Ishikawa (cell line): ENCODE data around the gene KAT7.

Experiments used
- CEBPB ChIP-seq: IDR thresholded peaks from 2 replicates; pipeline ENCODE4 v1.6.1; 2012
- CREB1 ChIP-seq: IDR thresholded peaks from 2 replicates; pipeline ENCODE4 v1.6.1; 2012; ENCODE audit warnings: low read depth
- EGR1 ChIP-seq: IDR thresholded peaks from 2 replicates; pipeline ENCODE4 v1.6.1; 2012
- EP300 ChIP-seq: IDR thresholded peaks from 2 replicates; pipeline ENCODE4 v1.6.1; 2012; ENCODE audit warnings: borderline replicate concordance
- FOXM1 ChIP-seq: IDR thresholded peaks from 2 replicates; pipeline ENCODE4 v1.6.1; 2012; ENCODE audit warnings: low read depth, borderline replicate concordance
- NFIC ChIP-seq: IDR thresholded peaks from 2 replicates; pipeline ENCODE4 v1.6.1; 2012
- RAD21 ChIP-seq: IDR thresholded peaks from 2 replicates; pipeline ENCODE4 v1.6.1; 2012; ENCODE audit warnings: low read depth
- TAF1 ChIP-seq: IDR thresholded peaks from 2 replicates; pipeline ENCODE4 v1.6.1; 2012; ENCODE audit warnings: low read depth, mild to moderate bottlenecking
- TCF12 ChIP-seq: IDR thresholded peaks from 2 replicates; pipeline ENCODE4 v1.6.1; 2012; ENCODE audit warnings: low read depth
- TEAD4 ChIP-seq: IDR thresholded peaks from 2 replicates; pipeline ENCODE4 v1.6.1; 2012
- YY1 ChIP-seq: IDR thresholded peaks from 2 replicates; pipeline ENCODE4 v1.6.1; 2012; ENCODE audit warnings: low read depth
- ZBTB7A ChIP-seq: IDR thresholded peaks from 2 replicates; pipeline ENCODE4 v1.6.1; 2012; ENCODE audit warnings: low read depth
- TF ChIP-seq, protein P1 (sequence below): IDR thresholded peaks from 2 replicates; pipeline ENCODE4 v1.6.1; 2012
- TF ChIP-seq, protein P2 (sequence below): IDR thresholded peaks from 2 replicates; pipeline ENCODE4 v1.6.1; 2012; ENCODE audit warnings: low read depth, mild to moderate bottlenecking
- TF ChIP-seq, protein P3 (sequence below): IDR thresholded peaks from 2 replicates; pipeline ENCODE4 v1.6.1; 2012

Gene KAT7

DNA sequence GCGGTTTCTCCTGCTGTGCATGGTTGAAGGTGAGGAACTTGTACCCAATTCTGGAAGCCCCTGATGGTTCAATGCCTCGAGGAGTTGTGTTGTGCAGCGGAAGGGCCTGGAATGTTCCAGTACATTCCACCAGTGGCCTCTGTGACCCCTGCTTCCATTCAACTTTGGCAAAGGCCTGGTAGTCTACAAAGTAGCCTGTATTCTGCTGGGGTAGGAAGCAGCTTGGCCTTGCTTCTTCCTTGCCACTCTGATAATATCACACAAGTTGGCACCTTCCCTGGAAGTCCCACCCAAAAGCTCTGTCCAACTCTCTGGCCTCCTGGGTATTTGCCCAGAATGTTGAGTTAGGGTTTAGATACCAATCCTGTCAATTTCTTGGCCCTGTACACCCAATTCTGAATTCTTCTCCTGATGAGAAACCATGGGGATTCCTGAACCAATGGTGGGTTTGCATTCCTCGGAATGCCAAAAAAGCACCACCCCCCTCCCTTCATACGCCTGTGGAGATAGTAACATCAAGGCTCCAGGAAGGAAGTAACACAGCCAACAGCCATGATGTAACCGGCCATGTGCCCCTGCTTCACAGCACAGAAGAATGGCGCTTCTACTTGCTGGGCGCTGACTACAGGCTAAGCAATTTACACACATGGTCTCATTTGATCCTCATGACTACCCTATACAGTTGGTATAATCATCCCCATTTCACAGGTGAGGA is 12.8 kb upstream of the KAT7 start:
- TF ChIP-seq FOXM1 = no peak
- TF ChIP-seq, protein P1, sequence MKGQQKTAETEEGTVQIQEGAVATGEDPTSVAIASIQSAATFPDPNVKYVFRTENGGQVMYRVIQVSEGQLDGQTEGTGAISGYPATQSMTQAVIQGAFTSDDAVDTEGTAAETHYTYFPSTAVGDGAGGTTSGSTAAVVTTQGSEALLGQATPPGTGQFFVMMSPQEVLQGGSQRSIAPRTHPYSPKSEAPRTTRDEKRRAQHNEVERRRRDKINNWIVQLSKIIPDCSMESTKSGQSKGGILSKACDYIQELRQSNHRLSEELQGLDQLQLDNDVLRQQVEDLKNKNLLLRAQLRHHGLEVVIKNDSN = no peak
- TF ChIP-seq, protein P2, sequence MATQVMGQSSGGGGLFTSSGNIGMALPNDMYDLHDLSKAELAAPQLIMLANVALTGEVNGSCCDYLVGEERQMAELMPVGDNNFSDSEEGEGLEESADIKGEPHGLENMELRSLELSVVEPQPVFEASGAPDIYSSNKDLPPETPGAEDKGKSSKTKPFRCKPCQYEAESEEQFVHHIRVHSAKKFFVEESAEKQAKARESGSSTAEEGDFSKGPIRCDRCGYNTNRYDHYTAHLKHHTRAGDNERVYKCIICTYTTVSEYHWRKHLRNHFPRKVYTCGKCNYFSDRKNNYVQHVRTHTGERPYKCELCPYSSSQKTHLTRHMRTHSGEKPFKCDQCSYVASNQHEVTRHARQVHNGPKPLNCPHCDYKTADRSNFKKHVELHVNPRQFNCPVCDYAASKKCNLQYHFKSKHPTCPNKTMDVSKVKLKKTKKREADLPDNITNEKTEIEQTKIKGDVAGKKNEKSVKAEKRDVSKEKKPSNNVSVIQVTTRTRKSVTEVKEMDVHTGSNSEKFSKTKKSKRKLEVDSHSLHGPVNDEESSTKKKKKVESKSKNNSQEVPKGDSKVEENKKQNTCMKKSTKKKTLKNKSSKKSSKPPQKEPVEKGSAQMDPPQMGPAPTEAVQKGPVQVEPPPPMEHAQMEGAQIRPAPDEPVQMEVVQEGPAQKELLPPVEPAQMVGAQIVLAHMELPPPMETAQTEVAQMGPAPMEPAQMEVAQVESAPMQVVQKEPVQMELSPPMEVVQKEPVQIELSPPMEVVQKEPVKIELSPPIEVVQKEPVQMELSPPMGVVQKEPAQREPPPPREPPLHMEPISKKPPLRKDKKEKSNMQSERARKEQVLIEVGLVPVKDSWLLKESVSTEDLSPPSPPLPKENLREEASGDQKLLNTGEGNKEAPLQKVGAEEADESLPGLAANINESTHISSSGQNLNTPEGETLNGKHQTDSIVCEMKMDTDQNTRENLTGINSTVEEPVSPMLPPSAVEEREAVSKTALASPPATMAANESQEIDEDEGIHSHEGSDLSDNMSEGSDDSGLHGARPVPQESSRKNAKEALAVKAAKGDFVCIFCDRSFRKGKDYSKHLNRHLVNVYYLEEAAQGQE = no peak
- no peak for TF ChIP-seq YY1
- TF ChIP-seq RAD21 = no peak
- no peak for TF ChIP-seq EP300
- TF ChIP-seq EGR1 = no peak
- no peak for TF ChIP-seq ZBTB7A
- TF ChIP-seq, protein P3, sequence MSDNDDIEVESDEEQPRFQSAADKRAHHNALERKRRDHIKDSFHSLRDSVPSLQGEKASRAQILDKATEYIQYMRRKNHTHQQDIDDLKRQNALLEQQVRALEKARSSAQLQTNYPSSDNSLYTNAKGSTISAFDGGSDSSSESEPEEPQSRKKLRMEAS = no peak
- no peak for TF ChIP-seq NFIC
- no peak for TF ChIP-seq TEAD4
- no peak for TF ChIP-seq TCF12

DNA sequence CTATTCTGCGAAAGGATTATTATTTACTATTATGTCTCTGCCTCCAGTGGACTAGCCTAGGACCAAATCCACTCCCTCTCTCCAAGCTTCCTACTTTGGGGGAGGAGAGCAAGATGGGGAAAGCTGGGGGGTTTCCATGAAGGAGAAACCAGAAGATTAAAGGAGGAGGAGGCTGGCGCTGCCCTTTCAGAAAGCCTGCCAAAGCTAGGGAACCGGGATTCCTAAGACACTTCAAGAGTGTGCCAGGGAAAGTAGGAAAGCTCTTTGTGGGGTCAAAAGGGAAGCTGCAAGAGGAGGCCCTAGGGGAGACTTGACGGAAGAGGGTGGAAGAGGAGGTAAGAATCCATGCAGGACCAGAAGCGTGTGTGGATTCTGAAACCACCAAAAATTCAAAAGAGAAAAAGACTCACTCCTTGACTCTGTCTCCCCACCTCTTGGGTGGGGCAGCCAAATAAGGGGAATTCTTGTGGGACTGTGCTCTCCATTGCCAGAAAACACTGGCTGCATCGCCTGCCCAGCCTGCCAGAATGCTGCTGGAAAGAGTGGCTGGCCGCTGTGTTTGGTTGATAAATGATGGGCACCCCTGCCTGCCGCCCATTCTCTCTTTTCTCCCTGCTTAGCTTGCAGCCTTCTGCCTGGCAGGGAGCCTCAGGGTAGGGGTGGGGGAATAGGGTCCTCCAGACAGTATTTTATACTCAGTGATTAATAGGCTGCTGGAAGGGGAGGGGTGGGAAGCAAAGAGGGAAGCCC is 11.8 kb upstream of the KAT7 start:
- TF ChIP-seq RAD21 (no peak), EGR1 (no peak), TAF1 (no peak), ZBTB7A (no peak), TEAD4 (no peak), EP300 (no peak), YY1 (no peak), CREB1 (no peak), TCF12 (no peak)
- TF ChIP-seq, protein P2 = no peak
- TF ChIP-seq, protein P3 = no peak

DNA sequence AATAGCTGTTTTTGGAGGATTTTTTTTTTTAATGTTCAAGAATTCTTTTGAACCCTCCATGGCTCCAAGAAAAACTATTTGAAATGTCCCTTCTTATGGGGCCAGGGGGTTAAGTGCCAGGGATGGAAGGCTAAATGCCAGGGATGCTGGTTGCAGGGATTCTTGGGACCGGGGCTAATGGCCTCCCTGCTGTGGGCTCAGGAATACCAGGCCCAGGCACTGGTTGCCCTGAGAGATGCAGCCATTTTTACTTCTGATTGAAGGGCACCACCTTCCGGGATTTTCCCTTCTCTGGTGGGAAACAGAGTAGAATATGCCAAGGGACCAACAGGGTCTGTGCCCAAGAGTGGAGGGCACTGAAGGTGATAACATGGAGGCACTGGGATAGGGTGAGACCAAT is 10.9 kb upstream of the KAT7 start:
- TF ChIP-seq CREB1 (no peak), TAF1 (no peak), EP300 (no peak), EGR1 (no peak), FOXM1 (no peak), TEAD4 (no peak)

DNA sequence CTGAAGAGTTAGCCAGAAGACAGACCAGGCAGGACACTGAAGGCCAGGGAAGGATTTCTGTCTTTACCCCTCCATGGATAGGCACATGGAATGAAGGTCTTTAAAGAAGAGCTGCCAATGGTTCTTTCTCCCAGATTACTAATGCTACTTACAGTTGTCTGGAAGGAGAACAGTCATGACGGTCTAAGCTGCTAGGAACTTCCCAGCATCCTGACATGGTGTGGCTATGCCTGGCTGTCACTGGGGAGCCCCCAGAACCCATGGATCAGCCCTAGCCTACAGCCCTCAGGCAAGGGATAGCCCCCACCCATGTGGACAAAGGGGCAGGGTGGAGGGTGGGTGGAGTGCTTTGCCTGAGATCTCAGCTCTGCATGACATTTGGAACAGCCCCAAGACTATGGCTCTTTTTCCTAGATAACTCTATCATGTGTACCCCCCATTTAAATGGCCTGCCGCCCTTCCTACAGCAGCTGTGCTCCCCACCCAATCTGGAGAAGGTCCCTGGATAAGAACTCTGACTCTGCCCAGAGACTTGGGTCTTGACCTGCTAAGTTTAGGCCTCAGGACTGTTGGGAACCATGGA is 9.2 kb upstream of the KAT7 start:
- TF ChIP-seq NFIC = no peak

DNA sequence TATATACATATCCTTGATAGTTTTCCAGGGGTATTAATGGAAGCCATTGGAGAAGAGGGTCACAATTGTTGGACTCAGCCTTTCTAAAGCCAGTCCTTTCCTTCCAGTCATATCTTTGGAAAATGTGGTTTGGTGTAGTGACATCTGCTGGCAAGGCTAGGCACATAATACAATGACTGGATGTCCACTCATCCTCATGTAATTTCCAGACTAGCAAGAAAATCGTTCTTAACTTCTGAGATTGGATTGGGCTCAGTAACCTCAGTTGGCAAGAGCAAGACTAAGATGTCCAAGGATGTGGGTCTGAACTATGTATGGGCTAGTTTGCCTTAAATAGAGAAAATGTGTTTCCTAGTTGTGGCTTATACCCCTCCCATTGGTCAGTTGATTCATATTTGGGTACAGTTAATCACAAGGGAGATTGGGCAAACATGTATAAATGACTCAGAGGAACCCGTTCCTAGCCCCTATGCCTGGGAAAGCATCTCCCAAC is 8.7 kb upstream of the KAT7 start:
- TF ChIP-seq RAD21 (peak; percentile 53; the same call in 1 of the 2 replicates), TEAD4 (no peak), FOXM1 (no peak), NFIC (no peak), TAF1 (no peak)

DNA sequence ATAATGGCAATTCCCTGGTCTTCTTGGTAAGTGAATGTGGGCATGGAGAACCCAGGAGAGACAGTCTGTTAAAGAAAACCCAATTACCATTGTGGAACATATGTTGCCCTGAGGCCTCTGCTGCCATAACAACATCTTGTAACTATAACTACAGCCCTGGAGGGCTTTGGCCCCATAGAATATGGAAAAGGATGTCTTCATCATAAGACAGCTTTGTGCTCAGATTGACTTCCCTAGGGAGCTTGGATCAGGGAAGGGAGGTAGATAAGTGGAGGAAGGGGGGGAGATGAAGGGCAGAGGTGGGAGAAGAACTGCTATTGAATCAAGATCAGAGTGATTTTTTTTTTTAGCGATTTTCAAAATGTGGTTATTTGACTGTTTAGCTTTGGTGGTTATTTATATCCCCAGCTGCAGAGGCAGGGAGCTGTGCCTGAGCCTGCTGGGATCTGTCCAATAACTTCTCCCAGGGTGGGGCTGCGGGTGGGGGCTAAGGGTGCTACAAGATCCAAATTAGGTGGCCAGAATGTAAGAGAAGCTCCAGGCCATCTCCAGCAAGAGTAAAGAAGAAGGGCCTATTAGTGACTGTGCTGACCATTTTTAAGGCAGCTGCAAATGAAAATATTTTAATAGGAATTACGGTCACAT is 5.3 kb upstream of the KAT7 start:
- TF ChIP-seq, protein P1 = no peak
- no peak for TF ChIP-seq NFIC
- no peak for TF ChIP-seq TCF12
- TF ChIP-seq RAD21 = no peak
- no peak for TF ChIP-seq EGR1
- TF ChIP-seq CEBPB = no peak
